ENCODE results near the gene SOX1.

SOX1 gene

GRCh38 chr13:112106478-112107141 is 39.7 kb downstream of the SOX1 start:
- DNase-seq (ENCODE audit: low read depth in 2 of 2), result no peak

GRCh38 chr13:112107289-112107688 is 40.3 kb downstream of the SOX1 start:
- DNase-seq (ENCODE audit: low read depth in 2 of 2), result no peak

DNA sequence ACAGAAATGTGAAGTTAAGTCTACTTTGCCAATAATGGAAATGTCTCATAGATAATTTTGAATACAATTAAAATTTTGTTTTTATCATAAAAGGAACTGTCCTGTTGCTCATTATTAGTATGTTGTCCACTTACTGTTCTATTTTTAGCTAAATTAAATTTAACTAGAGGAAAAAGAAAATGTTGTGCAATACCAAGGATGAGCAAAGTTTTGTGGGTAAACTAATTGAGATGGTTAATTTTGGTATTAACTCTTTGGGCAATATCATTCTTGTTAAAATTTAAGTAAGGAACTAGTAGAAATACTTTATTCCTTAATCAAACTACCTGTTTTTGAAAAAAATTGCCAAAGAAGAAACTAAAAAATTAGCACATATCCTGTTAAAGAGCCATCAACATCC is 43.5 kb downstream of the SOX1 start:
- no peak for DNase-seq (ENCODE audit: low read depth in 2 of 2)

DNA sequence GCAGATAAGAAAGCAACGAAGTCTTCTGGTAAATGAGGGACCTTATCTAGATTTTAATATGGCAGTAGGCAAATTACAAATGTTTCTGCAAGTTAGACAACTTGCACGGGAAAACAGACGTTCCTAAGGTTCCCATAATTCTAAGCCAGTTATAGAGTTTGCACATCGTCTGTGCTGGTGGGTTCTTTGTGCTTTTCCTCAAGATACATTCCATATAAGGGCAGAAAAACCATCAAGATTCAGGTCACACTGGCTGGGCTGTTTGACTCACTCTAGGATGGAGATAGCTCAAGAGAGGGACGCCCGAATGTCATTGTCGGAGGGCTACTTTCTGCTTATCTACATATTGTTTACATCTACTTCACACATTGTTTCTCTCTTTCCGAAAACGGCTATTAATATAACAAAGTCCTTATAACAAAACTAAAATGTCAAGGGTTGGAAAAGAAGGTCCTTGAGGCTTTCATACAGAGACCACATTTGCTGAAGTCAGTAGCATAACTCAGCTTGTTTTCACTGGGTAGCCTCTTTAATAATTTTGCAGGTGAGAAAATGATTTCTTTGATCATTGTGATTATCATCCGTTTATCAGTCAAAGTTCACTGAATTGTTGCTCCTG is 44.4 kb downstream of the SOX1 start:
- no peak for DNase-seq (ENCODE audit: low read depth in 2 of 2)

GRCh38 chr13:112112534-112113276 is 45.8 kb downstream of the SOX1 start:
- no peak for DNase-seq (ENCODE audit: low read depth in 2 of 2)

GRCh38 chr13:112113348-112113747 is 46.4 kb downstream of the SOX1 start:
- no peak for DNase-seq (ENCODE audit: low read depth in 2 of 2)

GRCh38 chr13:112113851-112114250 is 46.9 kb downstream of the SOX1 start:
- no peak for DNase-seq (ENCODE audit: low read depth in 2 of 2)

- no peak for DNase-seq (ENCODE audit: low read depth in 2 of 2)
Observed at GRCh38 chr13:112114391-112114790, 47.4 kb downstream of the SOX1 start.

DNA sequence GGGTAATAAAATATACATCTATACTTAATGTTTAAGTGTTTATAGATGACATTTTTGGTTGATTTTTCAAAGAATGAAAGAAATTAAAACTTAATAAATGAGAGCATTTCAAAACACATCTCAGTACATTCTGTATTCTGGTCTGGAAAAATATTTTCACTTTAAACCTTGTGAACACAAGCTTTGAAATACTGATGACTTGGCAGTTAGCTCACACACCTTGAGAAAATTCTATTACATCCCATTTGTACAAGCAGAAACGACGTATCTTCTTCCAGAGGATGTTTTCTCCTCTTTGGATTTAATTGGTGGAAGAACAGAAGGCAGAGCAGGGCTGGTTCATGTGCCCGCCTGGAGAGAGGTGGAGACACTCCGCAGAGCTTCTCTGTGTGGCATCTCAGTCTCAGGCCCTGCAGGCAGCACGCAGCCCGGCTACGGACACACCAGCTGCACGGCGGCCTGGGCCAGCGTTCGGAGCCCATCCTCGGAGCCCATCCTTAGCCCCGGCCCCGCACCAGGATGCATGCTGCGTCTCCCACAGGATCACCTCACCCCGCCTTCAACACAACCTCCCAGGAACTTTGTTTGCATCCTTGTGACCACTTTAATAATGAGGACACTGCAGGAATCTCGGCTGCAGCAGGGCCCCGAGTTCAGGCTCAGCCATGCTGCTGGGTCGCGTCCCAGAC is 48.6 kb downstream of the SOX1 start:
- DNase-seq (ENCODE audit: low read depth in 2 of 2), result no peak

- DNase-seq (ENCODE audit: low read depth in 2 of 2), result no peak
Observed at GRCh38 chr13:112116187-112116950, 49.4 kb downstream of the SOX1 start.

DNA sequence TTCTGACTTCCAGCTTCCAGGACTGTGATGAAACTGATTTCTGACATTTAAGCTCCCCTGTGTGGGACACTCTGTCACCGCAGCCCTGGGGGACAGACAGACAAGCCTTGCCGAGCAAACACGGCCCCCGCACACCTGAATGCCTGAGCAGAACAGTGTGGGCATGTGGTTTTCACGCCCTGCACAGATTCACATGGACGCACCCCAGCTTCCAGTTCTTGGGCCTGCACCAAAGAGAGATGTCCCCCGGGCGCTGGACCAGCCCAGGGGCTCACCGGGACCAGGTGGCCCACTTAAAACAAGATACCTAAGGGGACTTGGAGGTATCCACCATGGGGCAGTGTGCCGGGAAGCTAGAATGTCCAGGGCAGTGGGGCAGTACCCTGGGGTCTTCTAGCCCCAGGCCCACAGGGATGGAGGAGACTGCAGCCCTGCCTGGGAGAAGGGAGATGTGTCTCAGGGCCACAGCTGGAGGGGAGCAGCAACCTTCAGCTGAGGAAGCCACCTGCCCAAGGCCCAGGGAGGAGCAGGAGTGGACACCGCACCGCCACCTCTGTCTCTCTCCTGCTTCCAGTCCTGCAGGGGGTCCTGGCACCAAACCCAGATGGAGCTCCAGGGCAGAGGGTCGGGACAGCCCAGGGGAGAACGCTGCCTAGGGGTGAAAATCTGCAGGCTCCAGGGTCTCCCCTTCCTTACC is 50.5 kb downstream of the SOX1 start:
- DNase-seq (ENCODE audit: low read depth in 2 of 2), result no peak

- DNase-seq (ENCODE audit: low read depth in 2 of 2), result no peak
Observed at GRCh38 chr13:112117955-112118302, 51.0 kb downstream of the SOX1 start.

DNA sequence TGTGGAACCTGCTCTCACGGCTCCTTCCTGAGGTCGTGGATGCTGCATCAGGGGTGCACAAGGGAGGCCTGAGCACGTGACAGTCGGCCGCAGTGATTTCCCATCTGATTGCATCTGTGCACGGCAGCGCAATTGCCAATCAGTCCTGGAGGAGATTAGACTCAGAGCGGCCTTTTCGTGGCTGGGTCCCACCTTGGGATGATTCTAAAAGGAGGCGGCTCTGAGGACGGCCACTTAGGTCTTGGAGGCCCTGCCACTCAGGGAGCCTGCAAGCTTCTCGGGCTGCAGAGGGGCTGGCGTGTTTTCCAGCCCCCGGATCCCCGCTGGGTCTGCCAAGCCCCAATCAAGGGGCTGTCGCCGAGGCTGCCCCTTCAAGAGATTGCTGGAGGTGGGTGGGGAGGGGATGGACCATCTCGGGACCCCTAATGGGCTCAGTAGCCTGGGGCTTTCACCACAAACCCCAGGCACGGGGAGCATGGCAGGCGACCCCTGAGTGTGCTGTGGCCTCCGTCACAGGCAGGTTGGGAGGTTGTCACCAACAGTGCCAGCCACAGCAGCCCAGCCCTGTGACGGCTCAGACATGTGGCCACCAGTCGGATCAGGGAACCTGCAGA is 51.6 kb downstream of the SOX1 start:
- DNase-seq (ENCODE audit: low read depth in 2 of 2), result no peak

- no peak for DNase-seq (ENCODE audit: low read depth in 2 of 2)
Observed at GRCh38 chr13:112119192-112120030, 52.5 kb downstream of the SOX1 start.

DNA sequence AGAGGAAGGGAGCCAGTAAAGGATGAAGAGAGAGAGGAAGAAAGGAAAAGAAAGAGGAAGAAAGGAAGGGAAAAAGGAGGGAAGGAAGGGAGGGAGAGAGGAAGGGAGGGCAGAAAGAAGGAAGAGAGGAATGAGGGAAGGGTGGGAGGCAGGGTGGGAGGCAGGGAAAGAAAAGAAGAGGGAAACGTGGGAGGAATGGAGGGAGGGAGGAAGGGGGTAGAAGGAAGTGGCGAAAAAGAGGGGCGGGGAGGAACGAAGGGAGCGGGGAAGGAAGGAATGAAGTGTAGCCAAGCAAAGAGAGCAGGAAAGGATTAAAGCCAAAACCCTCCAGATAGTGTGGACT is 53.1 kb downstream of the SOX1 start:
- DNase-seq (ENCODE audit: low read depth in 2 of 2), result no peak
